IPS DF 6.9 (cell line): Measurements from ENCODE around the gene FRMD4B.

ENCODE experiments used
- DNase-seq: peaks from one replicate; pipeline ENCODE4 v3.0.0-alpha.2; 2013; ENCODE audit warnings: low read depth, low spot score
- H3K27ac ChIP-seq: one replicate; pipeline ENCODE4 v1.5.1; 2013; ENCODE audit warnings: low read length, control low read depth
- H3K27me3 ChIP-seq: 2 replicates; pipeline ENCODE4 v1.6.1; 2013; ENCODE audit warnings: mild to moderate bottlenecking, low read length; ENCODE audit not compliant: control insufficient read depth, insufficient read depth
- H3K36me3 ChIP-seq: 2 replicates; pipeline ENCODE4 v1.6.1; 2013; ENCODE audit warnings: low read length; ENCODE audit not compliant: control insufficient read depth, insufficient read depth
- H3K4me1 ChIP-seq: 2 replicates; pipeline ENCODE4 v1.6.1; 2013; ENCODE audit warnings: low read length; ENCODE audit not compliant: control insufficient read depth, insufficient read depth
- H3K4me3 ChIP-seq: 2 replicates; pipeline ENCODE4 v1.5.1; 2013; ENCODE audit warnings: mild to moderate bottlenecking, low read length
- H3K9me3 ChIP-seq: 2 replicates; pipeline ENCODE4 v1.6.1; 2013; ENCODE audit warnings: low read length, inconsistent platforms; ENCODE audit not compliant: control insufficient read depth, insufficient read depth
- WGBS: extraction: QIAGEN DNeasy Blood & Tissue Kit; methylation state at CpG from one replicate; pipeline ENCODE4 v1.1.7; 2013; ENCODE audit warnings: mixed read lengths, missing lambda C conversion rate; ENCODE audit not compliant: insufficient read length, insufficient coverage; 5-methylcytosine and 5-hydroxymethylcytosine counted together

FRMD4B gene

GRCh38 chr3:69406163-69406562, 20.3 kb upstream of the FRMD4B start:
- Histone ChIP-seq H3K36me3 (no peaks in the 10 kb centered on the region), H3K4me1 (no peaks in the 10 kb centered on the region), H3K9me3 (no peaks in the 10 kb centered on the region), H3K27ac (no peak overlapping the region), H3K27me3 (no peaks in the 10 kb centered on the region), H3K4me3 (no peak overlapping the region)
- no peak for DNase-seq
- no CpG with 5 or more reads among the region's 2 CpGs for WGBS

DNA sequence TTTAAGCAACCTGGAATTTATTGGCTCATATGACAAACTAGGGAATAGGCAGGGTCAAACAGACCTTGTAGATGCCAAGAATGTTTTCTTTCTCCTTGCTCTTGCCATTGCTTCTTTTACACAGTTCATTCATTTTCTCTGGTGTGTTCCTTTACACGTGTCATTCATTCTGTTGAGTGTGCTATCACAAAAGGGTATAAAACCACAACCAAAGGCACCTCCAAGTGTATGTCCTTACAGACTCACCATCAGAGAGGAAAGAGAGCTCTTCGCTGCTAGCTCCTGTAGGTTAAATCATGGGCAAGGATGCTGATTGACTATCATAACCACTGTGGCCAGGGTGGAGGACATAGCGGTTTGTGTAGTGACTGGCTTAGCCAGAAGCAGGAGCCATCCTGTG, 19.2 kb upstream of the FRMD4B start:
- H3K36me3 ChIP-seq = no peaks in the 10 kb centered on the region
- DNase-seq = no peak
- H3K4me1 ChIP-seq = no peaks in the 10 kb centered on the region
- WGBS = no CpG with 5 or more reads among the region's 3 CpGs
- H3K27me3 ChIP-seq = no peaks in the 10 kb centered on the region
- no peaks in the 10 kb centered on the region for H3K9me3 ChIP-seq
- H3K4me3 ChIP-seq = no peak overlapping the region
- no peak overlapping the region for H3K27ac ChIP-seq

- DNase-seq = no peak
- H3K4me1 ChIP-seq = no peaks in the 10 kb centered on the region
- WGBS = no CpG with 5 or more reads among the region's 4 CpGs
- no peaks in the 10 kb centered on the region for H3K36me3 ChIP-seq
- H3K9me3 ChIP-seq = no peaks in the 10 kb centered on the region
- no peak overlapping the region for H3K4me3 ChIP-seq
- no peak overlapping the region for H3K27ac ChIP-seq
- no peaks in the 10 kb centered on the region for H3K27me3 ChIP-seq
Observed at GRCh38 chr3:69403454-69403853, 17.6 kb upstream of the FRMD4B start.

DNA sequence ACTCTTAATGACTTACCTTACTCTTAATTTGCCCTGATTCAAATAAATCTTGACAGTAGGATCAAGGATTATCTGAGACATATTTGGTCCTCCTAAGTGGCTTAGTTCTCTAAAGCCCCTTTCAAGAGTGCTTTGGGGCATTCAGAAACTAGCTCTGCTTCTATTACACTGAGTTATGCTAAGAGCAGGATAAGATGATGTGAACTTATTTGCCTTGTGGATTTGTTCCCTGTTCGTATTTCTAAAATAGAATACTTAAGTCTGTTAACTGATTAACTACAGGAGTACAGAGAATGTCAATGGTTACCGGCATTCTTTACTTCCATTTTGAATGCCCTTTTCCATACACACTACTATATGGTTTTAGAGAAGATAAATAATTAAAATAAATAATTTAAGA, 14.8 kb upstream of the FRMD4B start:
- no peaks in the 10 kb centered on the region for H3K9me3 ChIP-seq
- DNase-seq = no peak
- H3K27me3 ChIP-seq = no peaks in the 10 kb centered on the region
- no peak overlapping the region for H3K27ac ChIP-seq
- no peaks in the 10 kb centered on the region for H3K4me1 ChIP-seq
- H3K4me3 ChIP-seq = no peak overlapping the region
- no CpG with 5 or more reads among the region's 2 CpGs for WGBS
- no peaks in the 10 kb centered on the region for H3K36me3 ChIP-seq

- peak; percentile 13 for DNase-seq
- no CpG with 5 or more reads among the region's 3 CpGs for WGBS
- no peaks in the 10 kb centered on the region for H3K27me3 ChIP-seq
- no peaks in the 10 kb centered on the region for H3K9me3 ChIP-seq
- no peak overlapping the region for H3K4me3 ChIP-seq
- H3K36me3 ChIP-seq = no peaks in the 10 kb centered on the region
- H3K27ac ChIP-seq = no peak overlapping the region
- peaks cover 4% of the 10 kb centered on the region; the same call in 1 of the 2 replicates for H3K4me1 ChIP-seq
Observed at GRCh38 chr3:69392850-69393249, 7.0 kb upstream of the FRMD4B start.

DNA sequence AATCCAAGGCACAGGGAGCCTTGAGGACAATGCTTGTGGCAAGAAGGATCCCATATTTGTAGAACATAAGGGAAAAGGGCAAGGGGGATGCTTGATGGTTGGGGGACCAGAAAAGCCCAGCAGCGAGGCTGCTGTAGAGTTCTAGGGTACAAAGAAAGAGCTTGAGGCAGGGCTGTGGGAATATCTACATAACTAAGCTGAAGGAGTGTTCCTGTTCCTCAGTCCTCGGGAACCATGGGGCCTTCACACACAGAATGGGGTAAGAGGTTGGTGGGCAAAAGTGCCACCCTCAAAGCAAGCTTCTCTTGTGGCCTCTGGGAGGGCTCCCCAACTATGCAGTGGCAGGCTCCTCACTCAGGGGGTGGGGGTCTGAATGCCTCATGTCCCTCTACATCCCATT, 6.5 kb upstream of the FRMD4B start:
- peaks cover 4% of the 10 kb centered on the region; the same call in 1 of the 2 replicates for H3K4me1 ChIP-seq
- WGBS = no CpG with 5 or more reads among the region's 2 CpGs
- no peaks in the 10 kb centered on the region for H3K9me3 ChIP-seq
- no peak for DNase-seq
- no peaks in the 10 kb centered on the region for H3K36me3 ChIP-seq
- H3K27me3 ChIP-seq = no peaks in the 10 kb centered on the region
- no peak overlapping the region for H3K4me3 ChIP-seq
- H3K27ac ChIP-seq = no peak overlapping the region

DNA sequence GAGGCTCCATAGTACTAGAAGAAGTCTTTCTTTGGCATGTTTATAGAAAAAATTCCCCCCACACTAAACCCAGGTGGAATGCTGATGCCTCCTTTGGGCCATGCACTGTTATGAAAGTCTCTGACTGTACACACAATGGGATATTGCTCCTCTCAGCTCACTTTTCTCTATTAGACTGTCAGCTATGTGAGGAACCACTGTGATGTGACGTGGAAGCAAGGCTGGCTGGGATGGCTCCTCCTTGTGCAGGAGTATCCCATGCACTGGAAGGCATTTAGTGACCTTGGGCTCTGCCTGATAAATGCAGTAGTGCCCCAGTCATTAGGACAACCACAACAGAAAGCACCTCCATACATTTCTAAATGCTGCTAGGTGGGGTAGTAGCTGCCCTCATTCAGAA, 5.7 kb upstream of the FRMD4B start:
- DNase-seq = no peak
- Histone ChIP-seq H3K9me3 (no peaks in the 10 kb centered on the region), H3K4me1 (peaks cover 4% of the 10 kb centered on the region; the same call in 1 of the 2 replicates), H3K36me3 (no peaks in the 10 kb centered on the region), H3K27me3 (no peaks in the 10 kb centered on the region), H3K27ac (no peak overlapping the region), H3K4me3 (no peak overlapping the region)
- no CpG with 5 or more reads among the region's 1 CpG for WGBS

DNA sequence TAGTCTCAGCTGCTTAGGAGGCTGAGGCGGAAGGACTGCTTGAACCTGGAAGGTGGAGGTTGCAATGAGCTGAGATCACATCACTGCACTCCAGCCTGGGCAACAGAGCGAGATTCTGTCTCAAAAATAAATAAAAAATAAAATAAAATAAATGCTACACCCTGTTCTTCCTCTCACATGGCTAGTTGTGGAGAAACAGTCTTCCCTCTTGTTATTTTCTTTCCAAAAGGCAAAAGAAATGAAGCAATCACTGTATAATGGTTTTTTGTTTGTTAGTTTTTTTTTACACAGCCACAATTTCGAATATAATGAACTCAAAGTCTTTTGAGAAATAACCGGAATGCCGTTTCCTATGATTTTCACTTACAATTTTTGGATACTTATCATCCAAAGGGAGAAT, 4.9 kb upstream of the FRMD4B start:
- Histone ChIP-seq H3K36me3 (no peaks in the 10 kb centered on the region), H3K27ac (no peak overlapping the region), H3K4me3 (no peak overlapping the region), H3K9me3 (no peaks in the 10 kb centered on the region), H3K4me1 (peaks cover 6% of the 10 kb centered on the region; the same call in 1 of the 2 replicates), H3K27me3 (no peaks in the 10 kb centered on the region; the same call in 1 of the 2 replicates)
- DNase-seq = no peak
- no CpG with 5 or more reads among the region's 5 CpGs for WGBS

DNA sequence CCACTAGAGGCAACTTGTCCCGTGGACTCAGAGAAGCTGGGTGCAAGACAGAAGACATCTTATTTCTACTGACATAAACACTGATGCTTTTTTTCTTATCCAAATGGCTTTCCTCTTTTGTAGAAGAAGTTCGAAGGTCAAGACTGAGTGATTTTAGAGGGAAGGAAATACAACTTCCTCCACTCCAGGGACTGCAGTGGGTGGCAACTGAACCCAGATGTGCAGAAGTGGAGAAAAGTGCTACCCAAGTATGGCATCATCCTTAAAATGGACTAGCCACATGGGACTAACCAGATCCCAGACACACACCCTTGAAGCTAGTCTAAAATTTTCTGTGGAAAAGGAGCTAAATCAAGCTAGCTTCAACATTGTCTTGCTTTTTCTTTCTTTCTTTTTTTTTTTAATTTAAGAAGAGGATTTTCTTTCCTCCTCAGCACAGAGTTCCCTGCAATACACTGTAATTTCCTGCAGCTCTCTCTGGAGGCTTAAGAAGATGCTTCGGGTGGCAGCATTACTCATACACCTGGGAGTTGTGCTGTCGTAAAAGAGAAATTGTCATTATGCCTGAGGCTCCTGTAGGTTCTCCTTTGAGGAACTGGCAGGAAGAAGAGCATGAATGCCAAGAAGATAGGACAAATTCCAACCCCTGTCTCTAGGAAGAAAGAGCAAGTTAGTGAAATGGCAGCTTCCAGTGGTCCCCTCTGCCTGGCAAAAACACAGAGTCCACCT, 3.8 kb upstream of the FRMD4B start:
- no peak overlapping the region for H3K27ac ChIP-seq
- peaks cover 6% of the 10 kb centered on the region; the same call in 1 of the 2 replicates for H3K4me1 ChIP-seq
- no peak for DNase-seq
- H3K9me3 ChIP-seq = no peaks in the 10 kb centered on the region
- WGBS = no CpG with 5 or more reads among the region's 4 CpGs
- peaks cover 4% of the 10 kb centered on the region; the same call in 1 of the 2 replicates for H3K27me3 ChIP-seq
- no peak overlapping the region for H3K4me3 ChIP-seq
- H3K36me3 ChIP-seq = no peaks in the 10 kb centered on the region

DNA sequence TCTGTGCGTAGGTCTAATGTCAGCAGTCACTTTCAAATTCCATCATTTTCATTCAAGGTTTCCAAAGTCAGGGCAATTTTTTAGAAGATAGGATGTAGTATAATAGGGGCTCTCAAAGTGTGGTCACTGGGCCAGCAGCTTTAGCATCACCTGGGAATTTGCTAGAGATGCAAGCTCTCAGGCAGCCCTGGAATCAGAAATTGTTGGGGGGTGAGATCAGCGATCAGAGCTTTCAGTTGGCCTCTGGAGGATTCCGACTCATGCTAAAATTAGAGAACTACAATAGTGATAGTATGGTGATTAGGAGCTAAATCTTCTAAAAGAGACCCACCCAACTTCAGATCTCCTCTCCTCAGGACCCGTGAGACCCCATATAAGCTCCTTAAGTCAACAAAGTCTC, 2.4 kb upstream of the FRMD4B start:
- H3K4me3 ChIP-seq = no peak overlapping the region
- no peaks in the 10 kb centered on the region for H3K9me3 ChIP-seq
- H3K4me1 ChIP-seq = peaks cover 6% of the 10 kb centered on the region; the same call in 1 of the 2 replicates
- no peak for DNase-seq
- no peaks in the 10 kb centered on the region for H3K36me3 ChIP-seq
- WGBS = no CpG with 5 or more reads among the region's 4 CpGs
- H3K27me3 ChIP-seq = peaks cover 4% of the 10 kb centered on the region; the same call in 1 of the 2 replicates
- H3K27ac ChIP-seq = no peak overlapping the region
